Measurements from ENCODE around the gene RBFOX2. TPM values are rescaled to one million over a fixed set of nuclear protein-coding genes. Genes with fewer than 3 reads are reported as not detected.

The RBFOX2 gene
- total RNA-seq, 1 experiment from 2014 or later, result 81.1 TPM

- ATAC-seq (no peak), DNase-seq (ENCODE audit: low read depth, low spot score) (no peak)
- no peaks in the 10 kb centered on the region for H3K27me3 ChIP-seq (ENCODE audit: control insufficient read depth, insufficient read depth, low read length)
- no peaks in the 10 kb centered on the region for H3K9me3 ChIP-seq (ENCODE audit: control insufficient read depth, insufficient read depth, low read depth, low read length)
- in situ Hi-C loops (cut with HindIII; ENCODE audit: low pct_unique_long_range_greater_than_20kb, low sequenced_read_pairs), result no loop called here
- peaks cover 14% of the 10 kb centered on the region for H3K4me1 ChIP-seq (ENCODE audit: control insufficient read depth, insufficient read depth, low read length)
- ChIA-PET CTCF (no interaction called here), POLR2A (no interaction called here)
- TF ChIP-seq SIN3A (IDR thresholded peaks at IDR 0.05; ENCODE audit: borderline replicate concordance, insufficient read depth, low read depth, low read length) (no peak), CTCF (IDR thresholded peaks at IDR 0.05) (no peak), POLR2AphosphoS5 (IDR thresholded peaks at IDR 0.05; ENCODE audit: low read depth, low read length) (no peak), REST (IDR thresholded peaks at IDR 0.05; ENCODE audit: insufficient read depth in 1 of 2, low read depth in 2 of 2, low read length in 1 of 2) (no peak), TCF7L2 (IDR thresholded peaks at IDR 0.05; ENCODE audit: low read depth, low read length) (no peak)
- no TSS peak for BruUV-seq (replicated peaks)
- no peaks in the 10 kb centered on the region; the same call in 1 of the 2 replicates for H3K36me3 ChIP-seq (ENCODE audit: control insufficient read depth, insufficient read depth, low read length)
- H3K4me3 ChIP-seq (ENCODE audit: low read depth in 2 of 2, low read length in 2 of 2), result no peak overlapping the region
- intact Hi-C loops (cut with micrococcal nuclease; ENCODE audit: unreplicated experiment), result no loop called here
- no peak overlapping the region for H3K27ac ChIP-seq (ENCODE audit: low read length)
Observed at GRCh38 chr22:36022697-36023096, 5.9 kb downstream of the RBFOX2 start.

- no peak overlapping the region for H3K27ac ChIP-seq (ENCODE audit: low read length)
- no TSS peak for BruUV-seq (replicated peaks)
- no peak for TF ChIP-seq SIN3A (IDR thresholded peaks at IDR 0.05; ENCODE audit: borderline replicate concordance, insufficient read depth, low read depth, low read length)
- TF ChIP-seq TCF7L2 (IDR thresholded peaks at IDR 0.05; ENCODE audit: low read depth, low read length), result no peak
- no peak for TF ChIP-seq CTCF (IDR thresholded peaks at IDR 0.05)
- no peak for TF ChIP-seq POLR2AphosphoS5 (IDR thresholded peaks at IDR 0.05; ENCODE audit: low read depth, low read length)
- TF ChIP-seq REST (IDR thresholded peaks at IDR 0.05; ENCODE audit: insufficient read depth in 1 of 2, low read depth in 2 of 2, low read length in 1 of 2), result no peak
- ATAC-seq (no peak), DNase-seq (ENCODE audit: low read depth, low spot score) (no peak)
- H3K4me3 ChIP-seq (ENCODE audit: low read depth in 2 of 2, low read length in 2 of 2), result no peak overlapping the region
- no peaks in the 10 kb centered on the region; the same call in 1 of the 2 replicates for H3K36me3 ChIP-seq (ENCODE audit: control insufficient read depth, insufficient read depth, low read length)
- H3K27me3 ChIP-seq (ENCODE audit: control insufficient read depth, insufficient read depth, low read length), result no peaks in the 10 kb centered on the region
- H3K9me3 ChIP-seq (ENCODE audit: control insufficient read depth, insufficient read depth, low read depth, low read length), result no peaks in the 10 kb centered on the region
- CTCF ChIA-PET, result no interaction called here
- intact Hi-C loops (cut with micrococcal nuclease; ENCODE audit: unreplicated experiment) (no loop called here), in situ Hi-C loops (cut with HindIII; ENCODE audit: low pct_unique_long_range_greater_than_20kb, low sequenced_read_pairs) (no loop called here)
- H3K4me1 ChIP-seq (ENCODE audit: control insufficient read depth, insufficient read depth, low read length), result peaks cover 15% of the 10 kb centered on the region
- POLR2A ChIA-PET, result no interaction called here
Observed at GRCh38 chr22:36022162-36022561, 6.5 kb downstream of the RBFOX2 start.

Measured in Panc1 (cell line).